NT2/D1 (cell line): ENCODE data around the gene AKT2.

Experiments
- YY1 ChIP-seq: IDR thresholded peaks from 2 replicates; pipeline ENCODE4 v1.6.1; 2011; ENCODE audit not compliant: insufficient read length, insufficient read depth
- ZNF274 ChIP-seq: IDR thresholded peaks from 2 replicates; pipeline ENCODE4 v1.6.1; 2011; ENCODE audit warnings: mild to moderate bottlenecking, low read depth, low read length

- no peak for TF ChIP-seq YY1
- no peak for TF ChIP-seq ZNF274
Measured at GRCh38 chr19:40274585-40275544, 10.3 kb downstream of the AKT2 start.
